KG1 (cell line): ENCODE data around the gene TTYH2.
"Not testable (repeated sequence)": the region's sequence is repeated elsewhere in the genome, so short reads cannot be mapped to it uniquely, and the experiment has no call there.

Experiments
- DNase-seq: peaks from one replicate; lab custom pipeline; 2025; lab: John Stamatoyannopoulos, UW

The TTYH2 gene

DNA sequence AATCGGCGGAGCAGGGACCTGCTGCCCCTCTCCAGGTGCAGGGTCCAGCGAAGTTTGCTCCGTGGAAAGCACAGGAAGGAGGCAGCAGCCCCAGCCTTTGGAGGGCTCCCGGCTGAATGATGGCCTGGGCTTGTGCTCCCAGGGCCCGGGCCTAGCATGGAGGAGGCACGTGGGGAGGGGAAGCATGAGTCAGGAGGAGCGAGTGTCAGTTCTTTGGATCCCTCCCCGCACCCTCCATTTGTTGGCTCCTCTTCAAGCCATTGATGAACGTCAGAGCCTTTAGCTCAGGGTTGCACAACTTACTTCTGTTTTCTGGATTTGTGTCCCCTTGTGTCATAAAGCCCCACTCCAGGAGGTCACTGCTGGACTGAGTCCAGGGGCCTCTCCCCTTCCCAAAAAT lies 25.8 kb downstream of the TTYH2 start:
- no peak for DNase-seq

DNA sequence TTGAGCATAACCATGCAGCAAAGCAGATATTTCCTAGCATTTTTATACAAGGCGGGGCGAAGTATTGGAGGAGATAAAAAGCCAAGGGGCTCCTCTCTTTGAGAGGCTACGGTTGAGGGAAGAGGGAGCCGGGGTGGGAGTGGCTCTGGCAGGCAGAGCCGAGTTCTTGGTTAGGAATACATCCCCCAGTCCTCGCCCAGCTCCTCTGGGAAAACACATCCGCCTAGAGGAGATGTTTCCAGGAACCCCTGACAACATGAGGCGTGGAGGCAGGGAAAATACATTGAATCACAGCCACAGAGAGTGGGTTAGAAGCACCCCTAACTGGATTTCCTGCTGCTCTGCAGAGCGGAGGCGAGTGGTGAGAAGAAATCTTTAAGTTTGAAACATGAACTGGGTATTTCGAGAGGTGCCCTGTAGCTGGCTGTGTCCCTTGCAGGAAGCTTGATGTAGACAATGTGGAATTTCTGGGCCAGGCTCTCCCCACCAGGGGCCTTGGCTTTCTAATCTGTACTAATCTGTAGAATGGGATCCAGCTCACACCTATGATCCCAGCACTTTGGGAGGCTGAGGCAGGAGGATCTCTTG lies 27.3 kb downstream of the TTYH2 start:
- no peak for DNase-seq

DNA sequence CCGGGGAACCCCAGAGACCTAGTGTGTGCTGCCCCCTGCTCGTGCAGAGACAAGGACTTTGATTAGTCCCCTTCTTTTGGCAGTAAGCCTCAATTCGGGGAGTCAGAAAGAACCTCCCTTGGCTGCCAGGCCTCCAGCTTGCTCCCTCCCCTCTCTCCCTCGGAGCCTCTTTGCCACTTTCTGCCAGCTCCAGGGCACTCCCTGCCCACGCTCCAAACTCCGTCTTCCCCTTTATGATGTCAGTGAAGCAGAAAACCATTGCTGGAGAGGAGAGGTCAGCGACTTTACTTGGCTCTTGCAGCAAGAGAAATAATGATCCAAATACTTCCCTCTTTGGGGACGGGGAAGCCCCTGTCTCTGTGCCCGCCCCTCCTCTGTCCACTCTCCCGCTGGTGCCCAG lies 28.1 kb downstream of the TTYH2 start:
- DNase-seq = no peak

DNA sequence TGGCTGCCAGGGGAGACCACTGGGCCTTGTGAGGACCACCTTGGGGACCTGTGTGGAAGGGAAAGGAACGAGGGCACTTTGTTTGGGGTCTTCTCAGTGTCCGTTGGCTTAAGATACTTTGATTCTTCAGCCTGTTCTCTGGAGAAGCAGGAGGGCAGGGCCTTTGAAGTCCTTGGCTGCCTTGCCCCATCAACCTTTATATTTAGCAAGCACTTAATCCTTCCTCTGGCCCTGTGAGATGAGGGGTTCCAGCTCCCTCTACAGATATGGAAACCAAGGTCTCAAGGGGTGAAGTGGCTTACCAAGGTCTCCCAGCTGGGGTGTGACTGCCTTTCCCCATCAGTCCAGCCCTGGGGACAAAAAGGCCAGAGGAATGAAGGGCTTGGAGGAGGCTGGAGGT lies 28.5 kb downstream of the TTYH2 start:
- no peak for DNase-seq

DNA sequence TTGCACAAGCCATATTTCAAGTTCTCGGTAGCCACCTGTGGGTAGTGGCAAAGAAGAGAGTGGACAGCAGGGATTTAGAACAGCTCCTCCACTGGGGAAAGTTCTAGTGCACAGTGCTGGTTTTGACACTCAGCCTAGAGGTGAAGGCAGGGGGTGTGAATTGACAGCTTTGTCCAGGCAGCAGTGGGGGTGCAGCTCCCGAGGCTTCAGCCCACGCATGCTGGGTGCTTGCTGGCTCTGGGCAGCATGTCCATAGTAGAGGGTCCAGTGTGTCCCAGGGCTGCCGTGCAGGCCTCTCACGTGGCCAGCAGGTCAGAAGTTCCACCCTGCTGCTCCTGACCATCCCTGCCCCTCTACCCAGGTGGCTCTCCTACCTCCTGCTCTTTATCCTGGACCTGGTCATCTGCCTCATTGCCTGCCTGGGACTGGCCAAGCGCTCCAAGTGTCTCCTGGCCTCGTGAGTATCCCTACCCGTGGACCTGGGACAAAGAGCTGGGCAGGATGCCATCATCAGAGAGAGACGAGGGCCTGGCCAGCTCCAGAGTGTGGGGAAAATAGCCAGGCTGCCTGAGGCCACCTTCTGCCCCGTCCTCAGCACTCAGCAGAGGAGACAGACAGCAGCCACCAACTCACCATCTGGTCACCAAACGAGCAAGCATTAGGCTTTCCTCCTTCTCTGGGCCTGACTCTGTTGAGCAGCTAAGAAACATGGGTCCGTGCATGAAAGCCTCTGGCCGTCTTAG lies 29.8 kb downstream of the TTYH2 start:
- no peak for DNase-seq

DNA sequence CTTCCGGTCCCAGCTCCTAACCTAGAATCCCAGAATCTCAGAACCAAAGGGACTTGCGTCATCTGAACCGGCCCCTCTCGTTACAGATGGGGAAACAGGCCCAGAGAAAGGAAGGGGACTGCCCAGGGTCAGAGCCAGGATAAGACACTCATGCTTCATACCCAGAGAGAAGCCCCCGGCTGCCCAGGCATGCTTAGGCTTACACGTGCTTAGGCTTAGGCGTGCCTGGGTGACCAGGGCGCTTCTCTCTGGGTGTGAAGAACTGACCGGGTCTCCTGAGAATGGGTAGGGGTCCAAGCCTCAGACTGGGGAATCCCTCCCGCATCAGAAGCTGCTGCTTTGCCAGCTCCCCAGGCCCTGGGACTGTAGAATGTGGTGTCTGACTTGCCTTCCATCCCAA lies 30.8 kb downstream of the TTYH2 start:
- DNase-seq = no peak

DNA sequence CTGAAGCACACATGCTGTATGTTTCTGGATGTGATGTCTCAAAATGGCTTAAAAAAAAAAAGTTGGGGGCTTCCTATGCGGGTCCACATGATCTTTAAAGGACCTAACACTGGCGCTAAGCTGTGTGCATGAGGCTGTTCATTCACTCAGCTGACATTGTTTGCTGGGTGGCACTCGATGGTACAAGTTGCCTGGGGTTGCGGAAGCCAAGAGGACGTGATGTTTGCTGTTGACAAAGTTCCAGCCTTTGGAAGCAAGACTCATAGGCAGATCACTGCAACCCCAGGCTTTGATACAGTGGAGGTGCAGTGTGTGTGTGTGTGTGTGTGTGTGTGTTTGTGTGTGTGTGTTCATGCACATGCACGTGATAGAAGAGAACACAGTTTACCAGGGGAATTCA lies 31.2 kb downstream of the TTYH2 start:
- DNase-seq = no peak

DNA sequence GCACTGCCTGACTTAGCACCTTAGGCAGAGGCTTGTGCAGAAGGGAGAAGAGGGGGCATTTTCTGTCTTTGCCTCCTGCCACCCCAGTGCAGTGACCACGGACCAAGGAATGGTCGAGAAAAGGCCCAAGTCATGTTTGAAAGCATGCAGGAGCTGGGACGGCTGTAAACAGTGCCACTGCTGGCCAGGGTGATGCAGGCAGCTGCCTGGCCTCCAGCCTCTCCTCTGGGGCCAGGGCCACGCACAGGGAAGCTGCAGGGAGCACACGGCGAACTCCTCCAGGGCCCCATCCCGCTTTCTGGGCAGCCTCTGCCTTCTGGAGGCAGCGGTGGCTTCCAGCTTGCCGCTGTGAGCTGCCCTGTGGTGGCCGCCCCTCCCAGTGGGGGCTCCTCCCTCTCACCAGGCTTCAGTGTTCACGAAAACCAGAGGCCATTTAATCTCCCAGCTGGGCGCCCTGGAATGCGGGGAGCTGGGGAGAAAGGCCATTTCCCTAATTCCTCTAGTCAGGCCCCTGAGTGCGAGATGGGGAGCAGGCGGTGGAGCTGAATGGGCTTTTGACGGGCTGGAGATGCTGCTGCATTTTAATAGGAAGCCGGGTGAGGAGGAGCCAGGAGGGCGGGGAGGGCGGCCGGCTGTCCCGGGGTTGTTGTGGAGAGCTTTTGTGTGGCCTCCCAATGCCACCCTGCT lies 31.9 kb downstream of the TTYH2 start:
- DNase-seq = no peak

DNA sequence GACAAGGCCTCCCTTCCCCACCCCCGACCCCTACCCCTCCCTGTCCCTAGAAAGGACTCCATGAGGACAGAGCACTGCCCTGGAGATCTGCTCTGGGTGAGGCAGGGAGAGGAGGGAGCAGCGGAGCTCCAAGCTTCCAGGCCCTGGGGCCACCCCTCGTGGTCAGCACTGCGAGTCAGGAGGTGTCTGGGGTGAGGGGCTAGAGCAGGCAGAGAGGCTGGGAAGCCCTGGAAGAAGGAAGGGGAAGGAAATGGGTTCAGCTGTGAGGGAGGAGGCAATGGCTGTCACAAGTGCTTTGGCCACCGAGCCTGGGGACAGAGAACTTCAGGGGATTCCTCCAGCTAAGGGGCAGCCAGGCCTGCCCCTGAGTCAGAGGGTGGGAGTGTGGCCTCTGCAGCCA lies 32.5 kb downstream of the TTYH2 start:
- DNase-seq = no peak

DNA sequence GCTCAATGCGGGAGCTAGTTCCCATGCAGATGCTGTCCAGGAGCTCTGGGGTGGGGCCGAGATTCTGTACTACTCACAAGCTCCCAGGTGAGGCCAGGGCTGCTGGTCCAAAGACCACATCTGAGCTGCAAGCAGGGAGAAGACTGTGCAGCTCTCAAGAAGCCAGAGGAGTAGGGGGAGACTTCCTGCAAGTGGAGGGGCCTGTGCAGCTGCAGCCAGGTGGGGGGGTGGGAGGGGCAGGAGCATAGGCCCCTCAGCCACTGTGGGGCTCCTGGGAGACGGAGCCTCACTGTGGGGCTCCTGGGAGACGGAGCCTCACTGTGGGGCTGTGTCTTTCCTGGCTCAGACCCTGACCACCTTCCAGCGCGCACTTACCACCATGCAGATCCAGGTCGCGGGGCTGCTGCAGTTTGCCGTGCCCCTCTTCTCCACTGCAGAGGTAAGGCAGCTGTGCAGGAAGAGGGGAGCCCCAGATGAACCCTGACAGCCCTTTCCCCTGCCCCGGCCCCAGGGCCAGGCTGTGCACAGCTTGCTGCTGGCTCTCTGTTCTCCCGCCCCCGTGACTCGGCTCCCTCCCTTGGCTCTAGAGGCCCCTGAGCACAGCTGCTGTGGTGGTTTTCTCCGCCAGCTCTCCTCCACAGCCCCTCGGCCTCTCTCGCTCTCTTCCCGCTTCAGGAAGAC lies 36.4 kb downstream of the TTYH2 start:
- DNase-seq = no peak

DNA sequence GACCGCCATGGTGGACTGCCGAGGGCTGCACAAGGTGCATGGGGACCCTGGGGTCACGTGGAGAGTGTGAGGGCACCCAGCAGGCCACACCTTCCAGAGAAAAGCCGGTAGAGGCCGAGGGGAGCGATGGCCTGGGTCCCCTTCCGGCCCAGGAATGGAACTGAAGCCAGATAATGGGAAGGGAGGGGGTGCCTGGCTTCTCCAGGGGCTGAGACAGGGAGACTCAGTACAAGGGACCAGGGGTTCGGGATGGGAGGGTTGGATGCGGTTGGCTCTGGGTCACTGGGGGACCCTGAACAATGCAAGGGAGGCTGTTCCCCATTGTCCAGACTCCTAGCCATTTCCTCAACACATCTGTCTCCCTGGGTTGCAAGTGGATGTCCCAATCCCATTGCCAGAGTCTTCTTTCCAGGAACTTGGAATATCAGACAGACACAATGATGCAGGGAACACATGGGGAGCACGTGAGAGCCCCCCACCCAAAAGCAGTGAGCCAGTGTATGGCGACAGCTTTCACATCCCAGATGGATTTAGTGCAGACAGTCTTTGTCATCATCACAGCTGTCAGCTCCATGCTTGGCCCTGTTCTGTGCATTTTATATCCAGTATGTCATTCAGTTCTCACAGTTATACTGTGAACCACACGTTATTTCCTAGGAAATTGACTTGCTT lies 37.1 kb downstream of the TTYH2 start:
- no peak for DNase-seq

DNA sequence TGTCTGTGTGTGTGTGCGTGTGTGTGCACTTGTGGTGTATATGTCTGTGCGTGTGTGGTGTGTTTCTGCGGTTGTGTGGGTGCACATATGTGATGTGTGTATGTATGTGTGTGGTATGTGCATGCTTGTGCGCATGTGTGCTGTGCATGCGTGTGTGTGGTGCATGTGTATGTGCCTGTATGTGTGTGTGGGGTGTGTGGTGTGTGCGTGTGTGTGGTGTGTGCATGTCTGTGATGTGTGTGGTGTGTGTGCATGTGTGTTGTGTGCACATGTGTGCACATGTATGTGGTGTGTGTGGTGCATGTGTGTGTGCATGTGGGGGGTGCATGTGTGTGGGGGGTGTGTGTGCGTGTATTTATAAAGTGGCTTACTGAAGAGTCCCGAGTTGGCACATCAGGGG lies 37.7 kb downstream of the TTYH2 start:
- DNase-seq = no peak

DNA sequence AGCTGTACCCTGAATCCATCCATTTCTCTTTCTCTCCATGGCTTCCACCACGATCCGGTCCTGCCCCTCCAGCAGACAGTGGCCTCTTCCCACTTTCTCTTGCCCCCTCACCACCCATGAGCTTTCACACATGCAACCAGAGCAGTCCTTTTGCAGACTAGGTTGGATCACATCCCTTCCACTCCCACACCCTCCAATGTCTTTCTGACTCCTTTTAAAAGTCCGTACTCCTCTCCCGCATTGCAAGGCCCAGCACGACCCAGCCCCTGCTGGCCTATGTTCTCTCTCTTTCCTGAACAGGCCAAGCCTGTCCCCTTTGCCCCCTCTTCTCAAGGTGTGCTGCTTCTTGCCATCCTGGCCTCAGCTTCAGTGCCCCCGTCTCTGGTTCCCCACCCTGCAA lies 38.2 kb downstream of the TTYH2 start:
- DNase-seq = no peak

DNA sequence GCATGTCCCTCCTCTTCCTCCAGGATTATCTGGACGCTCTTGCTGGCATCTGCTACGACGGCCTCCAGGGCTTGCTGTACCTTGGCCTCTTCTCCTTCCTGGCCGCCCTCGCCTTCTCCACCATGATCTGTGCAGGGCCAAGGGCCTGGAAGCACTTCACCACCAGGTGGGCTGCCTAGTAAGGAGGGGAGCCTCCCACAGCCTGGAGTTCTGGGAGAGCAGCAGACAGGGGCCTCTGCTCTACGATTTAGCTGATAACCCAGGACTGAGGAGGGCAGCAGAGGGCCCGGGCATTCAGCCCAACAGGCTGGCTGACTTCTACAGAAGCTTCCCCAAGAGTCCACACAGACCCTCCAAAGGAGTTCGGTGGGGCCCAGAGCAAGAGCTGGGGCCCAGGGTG lies 38.8 kb downstream of the TTYH2 start:
- no peak for DNase-seq

DNA sequence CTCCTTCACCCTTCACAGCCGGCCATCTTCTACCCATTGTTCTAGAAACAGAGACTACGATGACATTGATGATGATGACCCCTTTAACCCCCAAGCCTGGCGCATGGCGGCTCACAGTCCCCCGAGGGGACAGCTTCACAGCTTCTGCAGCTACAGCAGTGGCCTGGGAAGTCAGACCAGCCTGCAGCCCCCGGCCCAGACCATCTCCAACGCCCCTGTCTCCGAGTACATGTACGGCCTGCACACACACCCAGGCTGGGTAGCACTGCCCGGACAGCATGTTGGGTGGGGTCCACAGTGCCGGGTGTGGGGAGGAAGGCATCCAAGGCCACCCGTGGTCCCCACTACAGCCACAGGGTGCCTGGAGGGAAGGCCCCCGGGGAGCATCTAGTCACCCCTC lies 39.7 kb downstream of the TTYH2 start:
- no peak for DNase-seq

DNA sequence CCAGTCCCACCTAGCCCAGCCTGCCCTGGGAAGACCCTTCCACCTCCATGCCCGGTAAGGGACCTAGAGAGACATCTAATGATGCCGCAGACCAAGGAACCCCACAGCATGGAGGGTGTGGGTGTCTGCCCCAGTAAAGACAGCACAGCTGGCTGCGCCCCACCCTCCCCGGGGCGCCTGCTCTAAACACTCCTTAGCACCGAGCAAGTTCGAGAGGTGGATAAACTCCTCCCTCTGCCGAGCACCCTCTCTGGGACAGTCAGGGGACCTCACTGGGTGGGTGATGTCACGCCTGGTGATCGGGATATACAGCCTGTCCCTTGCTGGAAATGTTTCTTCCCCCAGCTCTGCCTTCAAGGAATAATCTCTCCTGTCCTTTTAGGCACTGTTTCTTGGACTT lies 43.9 kb downstream of the TTYH2 start:
- DNase-seq = no peak

DNA sequence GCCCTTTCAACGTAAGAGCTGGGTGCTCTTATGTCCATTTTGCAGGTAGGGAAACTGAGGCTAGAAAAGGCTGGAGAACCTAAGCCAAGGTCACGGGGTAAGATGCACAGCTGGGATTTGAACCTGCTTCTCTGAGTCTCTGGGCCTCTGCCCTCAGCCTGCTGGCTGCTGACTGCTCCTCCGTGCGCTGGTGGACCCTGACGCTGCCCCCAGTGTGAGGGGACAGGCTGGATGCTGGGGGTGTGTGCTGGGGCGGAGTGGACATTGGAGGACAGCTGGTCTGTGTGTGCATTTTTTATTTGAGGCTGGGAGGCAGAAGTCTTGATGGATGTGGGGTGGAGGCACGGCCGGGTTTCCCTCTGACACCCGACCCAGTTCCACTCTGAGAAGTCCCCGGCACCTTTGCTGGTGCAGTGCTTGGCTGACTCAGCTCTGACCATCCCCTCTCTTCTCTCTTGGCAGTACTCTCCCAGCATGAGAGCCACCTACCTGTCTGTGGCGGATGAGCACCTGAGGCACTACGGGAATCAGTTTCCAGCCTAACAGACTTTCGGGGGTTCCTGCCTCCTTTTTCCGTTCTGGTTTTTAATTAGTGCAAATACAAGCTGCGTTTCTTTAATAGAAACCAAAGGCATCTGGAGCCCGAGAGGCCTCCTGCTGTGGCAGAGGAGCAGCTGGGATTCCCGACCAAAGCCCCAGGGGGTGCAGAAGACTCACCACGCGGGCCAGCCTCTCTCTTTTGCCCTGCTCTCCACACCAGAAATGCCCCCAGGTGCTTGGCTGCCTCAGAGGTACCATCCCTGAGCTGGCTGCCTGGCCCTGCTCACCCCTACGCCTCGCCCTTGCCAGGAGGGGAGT lies 46.5 kb downstream of the TTYH2 start:
- DNase-seq = no peak

DNA sequence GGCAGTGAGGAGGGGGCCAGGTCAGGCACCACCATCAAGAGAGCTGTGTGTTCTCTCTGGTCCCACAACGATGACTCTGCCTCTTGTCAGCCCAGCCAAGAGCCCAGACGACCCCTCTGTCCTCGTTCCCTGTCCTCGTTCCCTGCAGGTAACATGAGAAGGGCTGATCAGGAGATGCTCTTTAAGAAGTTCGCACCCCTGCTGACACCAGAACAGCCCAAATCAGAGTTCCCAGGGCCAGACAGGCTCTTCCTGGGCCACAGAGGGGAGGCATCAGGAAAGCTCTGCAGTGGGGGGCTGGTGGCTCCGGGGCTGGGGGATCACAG lies 47.1 kb downstream of the TTYH2 start:
- no peak for DNase-seq

DNA sequence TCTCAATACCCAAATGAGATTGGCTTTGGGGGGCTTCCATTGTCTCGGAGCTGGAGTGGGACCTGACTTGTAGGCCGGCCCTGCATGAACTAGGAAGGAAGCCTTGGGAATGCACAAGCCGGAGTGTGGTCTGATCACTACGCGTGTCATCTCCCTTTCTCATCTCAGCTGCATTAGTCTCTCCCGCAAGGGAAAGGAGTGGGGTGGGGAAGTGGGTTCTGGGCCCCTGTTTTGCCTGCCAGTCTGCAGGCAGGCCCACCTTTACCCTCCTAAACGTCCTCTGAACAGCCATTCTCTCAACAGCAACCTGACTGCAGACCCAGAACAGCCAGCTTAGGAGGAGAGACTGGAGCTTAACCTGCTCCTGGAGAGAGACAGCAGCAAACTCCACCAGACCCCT lies 49.2 kb downstream of the TTYH2 start:
- no peak for DNase-seq

DNA sequence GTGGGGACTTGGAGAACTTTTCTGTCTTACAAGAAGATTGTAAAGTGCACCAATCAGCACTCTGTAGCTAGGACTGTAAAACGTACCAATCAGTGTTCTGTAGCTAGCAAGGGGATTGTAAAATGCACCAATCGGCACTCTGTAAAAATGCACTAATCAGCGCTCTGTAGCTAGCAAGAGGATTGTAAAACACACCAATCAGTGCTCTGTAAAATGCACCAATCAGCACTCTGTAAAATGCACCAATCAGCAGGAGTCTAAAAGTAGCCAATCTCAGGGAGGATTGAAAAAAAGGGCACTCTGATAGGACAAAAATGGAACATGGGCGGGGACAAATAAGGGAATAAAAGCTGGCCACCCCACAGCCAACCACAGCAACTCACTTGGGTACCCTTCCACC lies 53.7 kb downstream of the TTYH2 start:
- DNase-seq = not testable (repeated sequence)

DNA sequence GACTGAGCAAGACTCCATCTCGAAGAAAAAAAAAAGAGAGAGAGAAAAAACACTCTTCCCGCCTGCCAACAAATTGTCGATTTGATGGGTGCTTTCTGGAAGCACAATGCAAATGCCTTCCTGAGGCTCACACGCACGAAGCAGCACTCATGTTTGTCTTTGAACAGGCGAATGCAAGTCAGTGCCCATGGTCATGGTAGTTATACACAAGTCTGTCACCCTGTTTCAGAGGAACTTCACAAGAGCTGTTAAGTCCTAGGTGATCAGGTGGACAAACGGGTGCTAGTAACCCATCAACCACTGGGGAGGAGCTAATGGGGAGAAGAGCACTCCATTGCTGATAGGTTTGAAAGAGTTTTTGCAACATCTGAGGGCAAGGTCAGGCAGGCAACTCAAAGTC lies 54.2 kb downstream of the TTYH2 start:
- no peak for DNase-seq
